GM12891 (cell line): Measurements from ENCODE around the gene AGFG2.

Experiments
- DNase-seq: peaks from one replicate; pipeline ENCODE4 v3.0.0; 2011; ENCODE audit warnings: low spot score; ENCODE audit not compliant: insufficient read length
- FAIRE-seq: peaks from 2 replicates; lab custom pipeline; 2011; peaks lifted over from hg19 to GRCh38; lab: Jason Lieb, UNC
- PAX5 ChIP-seq: IDR thresholded peaks from 2 replicates; pipeline ENCODE4 v1.6.1; 2011; ENCODE audit warnings: low read length, moderate library complexity, mild to moderate bottlenecking; ENCODE audit not compliant: insufficient read depth, severe bottlenecking
- POLR2A ChIP-seq: IDR thresholded peaks from 2 replicates; pipeline ENCODE4 v1.6.1; 2011; ENCODE audit warnings: low read depth, low read length, control low read depth
- POLR2AphosphoS5 ChIP-seq: IDR thresholded peaks from 2 replicates; pipeline ENCODE4 v1.6.1; 2011; ENCODE audit warnings: low read depth, low read length, control low read depth
- POU2F2 ChIP-seq: IDR thresholded peaks from 2 replicates; pipeline ENCODE4 v1.6.1; 2011; ENCODE audit warnings: low read depth, mild to moderate bottlenecking, control low read depth, low read length, moderate library complexity
- SPI1 ChIP-seq: IDR thresholded peaks from 2 replicates; pipeline ENCODE4 v1.6.1; 2011; ENCODE audit warnings: low read depth, low read length, control low read depth
- TAF1 ChIP-seq: IDR thresholded peaks from 2 replicates; pipeline ENCODE4 v1.6.1; 2011; ENCODE audit warnings: low read depth, low read length, control low read depth

The AGFG2 gene

GRCh38 chr7:100612730-100613390, 73.9 kb downstream of the AGFG2 start:
- no peak for TF ChIP-seq POU2F2
- TF ChIP-seq POLR2AphosphoS5: no peak
- TF ChIP-seq POLR2A: no peak
- TF ChIP-seq TAF1: no peak
- TF ChIP-seq PAX5: no peak
- TF ChIP-seq SPI1: no peak
- peak; percentile 65 for FAIRE-seq
- no peak for DNase-seq

DNA sequence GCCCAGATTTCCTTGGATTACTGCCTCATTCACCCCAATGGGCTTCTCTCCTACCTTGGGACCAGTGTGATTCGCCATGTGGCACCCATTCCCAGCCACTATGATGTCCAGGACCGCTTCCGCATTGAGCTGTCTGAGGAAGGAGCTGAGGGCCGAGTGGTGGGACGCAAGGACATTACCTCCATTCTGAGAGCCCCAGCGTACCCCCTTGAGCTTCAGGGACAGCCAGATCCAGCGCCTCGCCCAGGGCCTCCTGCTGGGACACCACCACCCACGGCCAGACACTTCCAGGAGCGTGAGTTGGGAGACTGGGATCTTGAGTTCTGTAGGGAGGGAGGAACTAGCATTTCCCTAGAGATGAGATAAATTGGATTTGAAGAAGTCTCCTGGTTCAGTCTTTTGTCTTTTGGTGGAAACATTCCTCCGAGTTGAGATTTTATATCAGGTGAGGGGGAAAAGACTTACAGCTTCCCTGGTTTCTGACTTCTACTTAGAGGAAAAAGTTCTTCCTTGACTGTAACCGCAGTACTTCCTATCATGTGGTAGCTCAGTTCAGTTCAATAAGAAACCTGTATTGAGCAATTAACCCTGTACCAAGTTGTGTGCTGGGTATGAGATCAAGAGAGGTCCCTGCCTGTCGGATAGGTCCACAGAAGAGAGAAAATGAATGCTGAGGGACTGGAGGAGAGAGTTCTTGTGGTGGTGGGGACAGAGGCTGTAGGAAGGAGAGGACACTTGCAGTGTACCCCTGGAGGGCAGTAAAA, 74.6 kb downstream of the AGFG2 start:
- TF ChIP-seq POLR2AphosphoS5: no peak
- no peak for TF ChIP-seq PAX5
- TF ChIP-seq TAF1: no peak
- TF ChIP-seq POU2F2: no peak
- no peak for TF ChIP-seq SPI1
- TF ChIP-seq POLR2A: no peak
- FAIRE-seq (no peak), DNase-seq (no peak)

DNA sequence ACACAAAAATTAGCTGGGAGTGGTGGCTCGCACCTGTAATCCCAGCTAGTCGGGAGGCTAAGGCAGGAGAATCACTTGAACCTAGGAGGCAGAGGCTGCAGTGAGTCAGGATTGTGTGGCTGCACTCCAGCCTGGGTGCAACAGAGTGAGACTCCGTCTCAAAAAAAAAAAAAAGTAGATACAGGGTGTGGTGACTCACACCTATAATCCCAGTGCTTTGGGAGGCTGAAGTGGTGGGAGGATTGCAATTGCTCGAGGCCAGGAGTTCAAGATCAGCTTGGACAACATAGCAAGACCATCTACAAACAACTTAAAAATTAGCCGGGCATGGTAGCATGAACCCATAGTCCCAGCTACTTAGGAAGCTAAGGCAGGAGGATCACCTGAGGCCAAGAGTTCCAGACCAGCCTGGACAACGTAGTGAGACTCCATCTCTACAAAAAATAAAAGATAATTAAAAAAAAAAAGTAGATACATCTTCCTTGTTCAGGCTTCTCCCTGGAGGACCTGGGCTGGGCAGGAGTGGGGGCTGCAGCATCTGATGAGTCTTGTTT, 75.4 kb downstream of the AGFG2 start:
- DNase-seq: no peak
- no peak for FAIRE-seq
- no peak for TF ChIP-seq POLR2A
- no peak for TF ChIP-seq SPI1
- no peak for TF ChIP-seq POLR2AphosphoS5
- no peak for TF ChIP-seq TAF1
- no peak for TF ChIP-seq PAX5
- no peak for TF ChIP-seq POU2F2
